ENCODE data around the gene TMEM217. TPM values are rescaled to one million over a fixed set of nuclear protein-coding genes. Genes with fewer than 3 reads are reported as not detected.

Gene TMEM217
- total and polyA plus RNA-seq, 2 of the 8 experiments (the other 6 are each of a cell fraction or from before 2014, with no cell fraction given), result 0.60 to 1.1 TPM

DNA sequence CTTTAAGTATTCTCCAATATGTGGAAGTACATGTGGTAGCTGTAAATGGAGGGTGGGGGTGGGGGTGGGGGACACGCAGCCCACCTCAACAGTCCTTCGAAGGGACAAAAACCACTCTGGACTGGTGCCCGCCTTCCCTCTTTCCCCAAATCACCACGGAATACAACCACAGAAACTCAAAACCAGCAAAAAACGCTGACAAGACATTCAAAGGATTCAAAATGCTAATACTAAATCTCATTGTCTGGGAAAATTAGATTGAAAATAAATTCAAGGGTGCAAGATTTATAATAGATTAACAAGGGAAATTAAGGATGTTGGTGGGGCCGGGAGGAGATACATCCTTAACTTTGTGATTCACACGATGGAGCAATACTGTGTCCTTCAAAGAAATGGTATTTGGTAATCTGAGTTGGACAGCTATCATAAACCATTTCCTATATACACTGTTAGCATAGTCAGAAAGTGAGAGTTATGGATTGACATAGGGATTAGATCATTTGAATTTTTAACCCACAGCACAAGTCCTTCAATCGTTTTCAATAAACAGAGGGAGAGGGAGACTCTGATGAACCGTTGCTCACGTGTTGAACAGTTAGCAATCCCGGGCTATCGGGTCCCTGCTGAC, 1.1 kb downstream of the TMEM217 start:
- H3K56ac ChIP-seq (replicated peaks; ENCODE audit: insufficient read length, low read depth, low read length), result no peak overlapping the region
- H3K23ac ChIP-seq (ENCODE audit: insufficient read length), result no peak overlapping the region
- POLR2A ChIA-PET (ENCODE audit: partially characterized antibody), result interaction anchor here (0.6 to 1.6 kb wide), 7 partner anchors 10 to 372 kb away, joined by 3 to 5 read pairs (median 3); partner anchors contain the start of gene C6orf89
- WGBS, 2 experiments (ENCODE audit: extremely low coverage in 1 of 2, insufficient coverage in 1 of 2, insufficient read length in 1 of 2, insufficient replicate concordance in 2 of 2, low coverage in 1 of 2, low lambda C conversion rate in 2 of 2, missing lambda C conversion rate in 1 of 2), result 46% methylated on average over 12 of the region's 12 CpGs; no CpG with 5 or more reads in 1 of the 2 experiments
- H2BK15ac ChIP-seq (ENCODE audit: low read length), result no peak overlapping the region
- no peak overlapping the region for H4K8ac ChIP-seq (ENCODE audit: extremely low read depth, insufficient read depth, low read length)
- H3K4me3 ChIP-seq (ENCODE audit: extremely low read depth in 1 of 4, insufficient read depth in 2 of 4, low read depth in 3 of 4, low read length in 4 of 4), result peak overlapping the region; percentile 92 to 94 (median 94); a peak in 7 of 8 replicates
- H4K91ac ChIP-seq (replicated peaks; ENCODE audit: insufficient read length, low read length), result no peak overlapping the region
- H2BK20ac ChIP-seq (ENCODE audit: low read length), result no peak overlapping the region
- H3K14ac ChIP-seq (ENCODE audit: insufficient read length), result no peak overlapping the region
- H2BK5ac ChIP-seq (ENCODE audit: low read depth, low read length), result no peak overlapping the region
- H3K4me2 ChIP-seq (ENCODE audit: insufficient read depth in 1 of 2, low read depth in 2 of 2, low read length in 2 of 2), result peak overlapping the region; percentile 67 to 72
- no peak for FAIRE-seq
- H2BK120ac ChIP-seq (replicated peaks; ENCODE audit: low read depth, low read length), result no peak overlapping the region
- H3K79me1 ChIP-seq (ENCODE audit: low read depth, low read length), result no peaks in the 10 kb centered on the region
- H3K23me2 ChIP-seq (ENCODE audit: low read depth, low read length), result peaks cover 7% of the 10 kb centered on the region
- no peaks in the 10 kb centered on the region for H3K9me3 ChIP-seq (ENCODE audit: insufficient read depth in 2 of 2, low read depth in 1 of 2, low read length in 1 of 2)
- H3K27ac ChIP-seq (ENCODE audit: low read depth, low read length), result no peak overlapping the region
- H2AK5ac ChIP-seq (ENCODE audit: low read depth, low read length), result no peak overlapping the region
- no peaks in the 10 kb centered on the region for H3K36me3 ChIP-seq (ENCODE audit: control insufficient read depth in 2 of 4, insufficient read depth in 4 of 4, low read length in 3 of 4)
- DNase-seq (ENCODE audit: low read depth in 1 of 2, low spot score in 2 of 2), result no peak
- CTCF ChIA-PET (ENCODE audit: partially characterized antibody), result no interaction called here
- H3K9ac ChIP-seq (replicated peaks in 1 of 4; ENCODE audit: extremely low read depth in 1 of 4, low read depth in 3 of 4, low read length in 3 of 4), result peak overlapping the region in 1 of 4 experiments; percentile 23; a peak in 1 of 7 replicates
- no peaks in the 10 kb centered on the region for H3K27me3 ChIP-seq (replicated peaks in 1 of 4; ENCODE audit: control insufficient read depth in 3 of 4, extremely low read depth in 1 of 4, insufficient read depth in 3 of 4, low read length in 3 of 4)
- H4K20me1 ChIP-seq (replicated peaks in 1 of 2; ENCODE audit: control insufficient read depth in 1 of 2, insufficient read depth in 2 of 2, low read length in 2 of 2), result no peaks in the 10 kb centered on the region
- peaks cover 0 to 4% (median 3%) of the 10 kb centered on the region in 4 experiments; a peak in 3 of 7 replicates for H3K4me1 ChIP-seq (replicated peaks in 1 of 4; ENCODE audit: control insufficient read depth in 3 of 4, insufficient read depth in 4 of 4, low read length in 3 of 4)
- H3K18ac ChIP-seq (ENCODE audit: extremely low read depth, low read length), result no peak overlapping the region
- no peak overlapping the region for H3K4ac ChIP-seq (replicated peaks; ENCODE audit: insufficient read length, low read depth, low read length)
- no peak overlapping the region for H4K5ac ChIP-seq (ENCODE audit: insufficient read length, low read depth, low read length)
- H3K79me2 ChIP-seq (ENCODE audit: control insufficient read depth in 1 of 2, insufficient read depth in 2 of 2, low read length in 2 of 2), result peaks cover 0 to 36% of the 10 kb centered on the region in 2 experiments; a peak in 2 of 4 replicates
- peak overlapping the region; percentile 50; the same call in 1 of the 2 replicates for H2AFZ ChIP-seq (ENCODE audit: low read length)
- no peak overlapping the region for H2BK12ac ChIP-seq (ENCODE audit: low read depth, low read length)
- TF ChIP-seq RFX5 (IDR thresholded peaks at IDR 0.05; ENCODE audit: borderline replicate concordance, low read depth, low read length) (no peak), SRF (IDR thresholded peaks at IDR 0.05; ENCODE audit: low read depth, low read length) (no peak), BACH1 (IDR thresholded peaks at IDR 0.05; ENCODE audit: low read length) (no peak)
- TF ChIP-seq, protein P1, sequence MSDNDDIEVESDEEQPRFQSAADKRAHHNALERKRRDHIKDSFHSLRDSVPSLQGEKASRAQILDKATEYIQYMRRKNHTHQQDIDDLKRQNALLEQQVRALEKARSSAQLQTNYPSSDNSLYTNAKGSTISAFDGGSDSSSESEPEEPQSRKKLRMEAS (IDR thresholded peaks at IDR 0.05), result no peak
